IMR-90 (cell line): ENCODE measurements around the gene ANKRD13D. TPM values are rescaled to one million over a fixed set of nuclear protein-coding genes. Genes with fewer than 3 reads are reported as not detected.

Source experiments
- ATAC-seq: fragments of 200-7000 bp; cut with Tn5 transposase; 2 replicates; pipeline ENCODE4 v1.9.1; 2020; ENCODE audit warnings: low read depth, mild to moderate bottlenecking, moderate library complexity
- BruUV-seq: library from RNA; stranded (reverse); fragments of 400-500 nt; replicated peaks from 2 replicates; lab custom pipeline; 2021; lab: Mats Ljungman, UMichigan
- CTCF ChIA-PET: fragments of 300-600 bp; formaldehyde crosslinking; extraction: SDS; loops from one replicate; lab custom pipeline; 2021; ENCODE audit warnings: antibody characterized with exemption; lab: Yijun Ruan, JAX
- POLR2A ChIA-PET: fragments of 300-600 bp; sonication (Branson Sonifier 250); formaldehyde crosslinking; loops from one replicate; lab custom pipeline; 2022; ENCODE audit warnings: antibody characterized with exemption; ENCODE audit not compliant: unreplicated experiment; lab: Charles Lee
- DNase-seq: peaks from one replicate; pipeline ENCODE4 v3.0.0; 2013
- H2AFZ ChIP-seq: replicated peaks from 2 replicates; pipeline ENCODE3; 2013; ENCODE audit warnings: low read length, mild to moderate bottlenecking; ENCODE audit not compliant: poor library complexity
- H2AK5ac ChIP-seq: 2 replicates; pipeline ENCODE4 v1.6.1; 2013; ENCODE audit warnings: low read depth, low read length, inconsistent platforms
- H2AK9ac ChIP-seq: replicated peaks from 2 replicates; pipeline ENCODE3; 2013; ENCODE audit warnings: mild to moderate bottlenecking, low read depth, low read length, moderate library complexity; ENCODE audit not compliant: poor library complexity
- H2BK120ac ChIP-seq: 2 replicates; pipeline ENCODE4 v1.6.1; 2013; ENCODE audit warnings: low read depth, low read length, inconsistent platforms
- H2BK15ac ChIP-seq: 3 replicates; pipeline ENCODE4 v1.6.1; 2013; ENCODE audit warnings: low read depth, low read length, inconsistent platforms
- H2BK20ac ChIP-seq: 2 replicates; pipeline ENCODE4 v1.6.1; 2013; ENCODE audit warnings: low read depth, mild to moderate bottlenecking, inconsistent platforms, low read length, moderate library complexity
- H2BK5ac ChIP-seq: 2 replicates; pipeline ENCODE4 v1.6.1; 2013; ENCODE audit warnings: mild to moderate bottlenecking, low read depth, low read length, inconsistent platforms; ENCODE audit not compliant: poor library complexity, severe bottlenecking
- H3K14ac ChIP-seq: replicated peaks from 2 replicates; pipeline ENCODE4 v1.6.1; 2013; ENCODE audit warnings: low read depth, low read length, inconsistent platforms
- H3K18ac ChIP-seq: 2 replicates; pipeline ENCODE4 v1.6.1; 2013; ENCODE audit warnings: low read depth, low read length, control low read depth
- H3K23ac ChIP-seq: 2 replicates; pipeline ENCODE4 v1.6.1; 2013; ENCODE audit warnings: low read depth, low read length, inconsistent platforms
- H3K27ac ChIP-seq: 2 replicates; pipeline ENCODE4 v1.5.1; 2013; ENCODE audit warnings: mild to moderate bottlenecking, control low read depth, low read length; ENCODE audit not compliant: insufficient read depth
- H3K27me3 ChIP-seq: 2 replicates; pipeline ENCODE4 v1.6.1; 2013; ENCODE audit warnings: low read length; ENCODE audit not compliant: control insufficient read depth, insufficient read depth
- H3K36me3 ChIP-seq: 2 replicates; pipeline ENCODE4 v1.6.1; 2013; ENCODE audit warnings: low read length, mixed read lengths; ENCODE audit not compliant: control insufficient read depth, insufficient read depth
- H3K4ac ChIP-seq: 2 replicates; pipeline ENCODE4 v1.6.1; 2013; ENCODE audit warnings: low read depth, low read length, inconsistent platforms
- H3K4me1 ChIP-seq: 2 replicates; pipeline ENCODE4 v1.6.1; 2013; ENCODE audit warnings: low read length, mixed read lengths; ENCODE audit not compliant: control insufficient read depth, insufficient read depth
- H3K4me2 ChIP-seq: 2 replicates; pipeline ENCODE4 v1.6.1; 2013; ENCODE audit warnings: low read depth, mild to moderate bottlenecking, control low read depth, low read length, moderate library complexity
- H3K4me3 ChIP-seq: 2 replicates; pipeline ENCODE4 v1.5.1; 2013; ENCODE audit warnings: low read depth, mild to moderate bottlenecking, control low read depth, low read length, moderate library complexity; ENCODE audit not compliant: insufficient read depth
- H3K56ac ChIP-seq: 2 replicates; pipeline ENCODE4 v1.6.1; 2013; ENCODE audit warnings: low read length, inconsistent platforms; ENCODE audit not compliant: insufficient read depth; ENCODE audit errors: extremely low read depth
- H3K79me1 ChIP-seq, 2 experiments: 2 replicates each; pipeline ENCODE4 v1.6.1; 2013; ENCODE audit warnings: low read length in 2 of 2, inconsistent platforms in 1 of 2, low read depth in 1 of 2
- H3K9ac ChIP-seq: 2 replicates; pipeline ENCODE4 v1.6.1; 2013; ENCODE audit warnings: low read depth, low read length, control low read depth
- H3K9me1 ChIP-seq: 2 replicates; pipeline ENCODE4 v1.6.1; 2013; ENCODE audit warnings: low read length, inconsistent platforms; ENCODE audit not compliant: insufficient read depth
- H3K9me3 ChIP-seq: 2 replicates; pipeline ENCODE4 v1.6.1; 2013; ENCODE audit warnings: low read length; ENCODE audit not compliant: control insufficient read depth, insufficient read depth
- H4K20me1 ChIP-seq: 2 replicates; pipeline ENCODE4 v1.6.1; 2013; ENCODE audit warnings: low read length, inconsistent platforms; ENCODE audit not compliant: insufficient read depth
- H4K5ac ChIP-seq: 2 replicates; pipeline ENCODE4 v1.6.1; 2013; ENCODE audit warnings: mild to moderate bottlenecking, low read depth, low read length, control low read depth
- H4K8ac ChIP-seq, 2 experiments: 2 replicates each; pipeline ENCODE4 v1.6.1; 2013; ENCODE audit warnings: low read depth in 2 of 2, low read length in 2 of 2, control low read depth in 1 of 2, inconsistent platforms in 1 of 2
- H4K91ac ChIP-seq: 2 replicates; pipeline ENCODE4 v1.6.1; 2013; ENCODE audit warnings: low read depth, low read length, inconsistent platforms; ENCODE audit not compliant: insufficient read depth
- CHD1 ChIP-seq: IDR thresholded peaks from 2 replicates; pipeline ENCODE4 v1.6.1; 2012; ENCODE audit warnings: low read depth, low read length, improper control_type of control experiment
- MXI1 ChIP-seq: IDR thresholded peaks from 2 replicates; pipeline ENCODE4 v1.6.1; 2012; ENCODE audit warnings: low read depth, mild to moderate bottlenecking, low read length, moderate library complexity, borderline replicate concordance
- NFE2L2 ChIP-seq: fragments of 150-350 bp; IDR thresholded peaks from 2 replicates; pipeline ENCODE4 v1.6.1; 2016; ENCODE audit warnings: low read depth, mild to moderate bottlenecking, low read length
- RAD21 ChIP-seq: IDR thresholded peaks from 2 replicates; pipeline ENCODE4 v1.6.1; 2012; ENCODE audit warnings: low read length, improper control_type of control experiment
- RCOR1 ChIP-seq: IDR thresholded peaks from 2 replicates; pipeline ENCODE4 v1.6.1; 2012; ENCODE audit warnings: mild to moderate bottlenecking, low read length, improper control_type of control experiment; ENCODE audit not compliant: insufficient replicate concordance
- RFX5 ChIP-seq: IDR thresholded peaks from 2 replicates; pipeline ENCODE4 v1.8.0; 2012; ENCODE audit warnings: low read depth, mild to moderate bottlenecking, low read length, moderate library complexity
- WGBS, 2 experiments: methylation state at CpG; one replicate each; pipeline versions ENCODE4 v1.1.5 to v1.1.7; 2013; ENCODE audit warnings: missing lambda C conversion rate in 2 of 2; ENCODE audit not compliant: insufficient read length in 1 of 2; ENCODE audit errors: extremely low coverage in 2 of 2; 5-methylcytosine and 5-hydroxymethylcytosine counted together
- dilution Hi-C: fragments of 300-500 bp; cut with HindIII; formaldehyde crosslinking; loops from one replicate; pipeline ENCODE4 v1.14.3; 2018; ENCODE audit warnings: low sequenced_read_pairs; ENCODE audit not compliant: unreplicated experiment
- in situ Hi-C: fragments of 300-500 bp; cut with MboI; formaldehyde crosslinking; loops from 3 replicates; pipeline ENCODE4 v1.14.3; 2019; ENCODE audit warnings: low sequenced_read_pairs, inconsistent platforms, mixed read lengths
- intact Hi-C: fragments of 100-400 bp; cut with micrococcal nuclease; formaldehyde crosslinking; loops from 2 replicates; pipeline ENCODE4 v1.10.0; 2022
- polyA plus RNA-seq, 3 experiments: library from polyadenylated mRNA; depleted of rRNA; stranded (reverse); fragments of >200 nt; gene quantifications; 2 replicates each; pipeline ENCODE4 v1.2.3, GENCODE V29; 2012; ENCODE audit warnings: low replicate concordance in 1 of 3
- total RNA-seq: library from RNA; depleted of rRNA; stranded (reverse); fragments of >200 nt; gene quantifications from 2 replicates; pipeline ENCODE4 v1.2.3, GENCODE V29; 2012

The ANKRD13D gene
- total and polyA plus RNA-seq, 2 of the 4 experiments (the other 2 are of a cell fraction) = 7.3 to 38.4 TPM

- Histone ChIP-seq H3K4me1 (no peaks in the 10 kb centered on the region), H3K4me3 (no peak overlapping the region), H3K36me3 (peaks cover 55% of the 10 kb centered on the region), H3K9me1 (0 out of 2 replicates have a peak, but pooled peaks cover 2% of the 10 kb centered on the region), H2BK5ac (no peak overlapping the region), H3K27me3 (no peaks in the 10 kb centered on the region), H3K56ac (no peak overlapping the region), H2AK5ac (no peak overlapping the region), H3K4me2 (no peak overlapping the region), H3K27ac (no peak overlapping the region), H3K4ac (no peak overlapping the region), H4K8ac (no peak overlapping the region), H3K23ac (no peak overlapping the region), H2BK20ac (no peak overlapping the region), H2AK9ac (no peak overlapping the region), H4K5ac (no peak overlapping the region), H3K9ac (no peak overlapping the region), H3K79me1 (peaks cover 22 to 25% of the 10 kb centered on the region in 2 experiments), H2AFZ (no peak overlapping the region), H4K20me1 (no peaks in the 10 kb centered on the region; the same call in 1 of the 2 replicates), H3K9me3 (no peaks in the 10 kb centered on the region), H3K18ac (no peak overlapping the region), H2BK120ac (no peak overlapping the region), H4K91ac (no peak overlapping the region), H3K14ac (no peak overlapping the region), H2BK15ac (no peak overlapping the region)
- DNase-seq (no peak), ATAC-seq (no peak)
- intact Hi-C loops (no loop called here), dilution Hi-C loops (no loop called here), in situ Hi-C loops (no loop called here)
- TF ChIP-seq CHD1 (no peak), NFE2L2 (no peak), RAD21 (no peak), MXI1 (no peak), RFX5 (no peak), RCOR1 (no peak)
- ChIA-PET CTCF (no interaction called here), POLR2A (no interaction called here)
- no CpG with 5 or more reads among the region's 8 CpGs for WGBS, 2 experiments
- BruUV-seq = no TSS peak
Observed at GRCh38 chr11:67255864-67256263, 33.2 kb upstream of the ANKRD13D start.
